Occipital lobe (tissue), 2 donors: ENCODE data around the gene ZMYND11. TPM values are rescaled to one million over a fixed set of nuclear protein-coding genes. Genes with fewer than 3 reads are reported as not detected.
A peak's percentile ranks its signal among the peaks of the same experiment; 100 is the strongest.

ENCODE experiments used
- DNase-seq: peaks from one replicate; lab custom pipeline; 2025; lab: John Stamatoyannopoulos, UW
- total RNA-seq: library from RNA; depleted of rRNA; stranded (reverse); fragments of >200 nt; gene quantifications from one replicate; pipeline ENCODE4 v1.2.3, GENCODE V29; 2014

Gene ZMYND11
- total RNA-seq, 1 donor from 2014 or later, result 166 TPM

- DNase-seq, result no peak
Observed at GRCh38 chr10:191703-192518, 56.7 kb downstream of the ZMYND11 start.

- no peak for DNase-seq
Observed at GRCh38 chr10:194281-194680, 59.0 kb downstream of the ZMYND11 start.

GRCh38 chr10:200405-200804 is 65.2 kb downstream of the ZMYND11 start:
- no peak for DNase-seq

- no peak for DNase-seq
Observed at GRCh38 chr10:201328-201771, 66.1 kb downstream of the ZMYND11 start.

- DNase-seq, result no peak
Observed at GRCh38 chr10:208616-209015, 73.4 kb downstream of the ZMYND11 start.

- no peak for DNase-seq
Observed at GRCh38 chr10:209357-209756, 74.1 kb downstream of the ZMYND11 start.

- no peak for DNase-seq
Observed at GRCh38 chr10:210297-210696, 75.0 kb downstream of the ZMYND11 start.

- no peak for DNase-seq
Observed at GRCh38 chr10:215444-215843, 80.2 kb downstream of the ZMYND11 start.

- no peak for DNase-seq
Observed at GRCh38 chr10:218798-219197, 83.5 kb downstream of the ZMYND11 start.

GRCh38 chr10:219731-220472 is 84.6 kb downstream of the ZMYND11 start:
- no peak for DNase-seq

GRCh38 chr10:224571-224970 is 89.3 kb downstream of the ZMYND11 start:
- no peak for DNase-seq

GRCh38 chr10:226018-226417 is 90.8 kb downstream of the ZMYND11 start:
- no peak for DNase-seq

GRCh38 chr10:227014-227413 is 91.8 kb downstream of the ZMYND11 start:
- DNase-seq, result no peak

GRCh38 chr10:228366-228765 is 93.1 kb downstream of the ZMYND11 start:
- DNase-seq, result no peak

- no peak for DNase-seq
Observed at GRCh38 chr10:230758-231157, 95.5 kb downstream of the ZMYND11 start.

GRCh38 chr10:232061-232460 is 96.8 kb downstream of the ZMYND11 start:
- DNase-seq, result no peak

- DNase-seq, result no peak
Observed at GRCh38 chr10:232878-233277, 97.6 kb downstream of the ZMYND11 start.

GRCh38 chr10:234708-235406 is 99.6 kb downstream of the ZMYND11 start:
- no peak for DNase-seq

GRCh38 chr10:235915-236314 is 100.7 kb downstream of the ZMYND11 start:
- DNase-seq, result no peak

- no peak for DNase-seq
Observed at GRCh38 chr10:239109-239508, 103.9 kb downstream of the ZMYND11 start.

- peak; percentile 41 for DNase-seq
Observed at GRCh38 chr10:241451-241850, 106.2 kb downstream of the ZMYND11 start.

- no peak for DNase-seq
Observed at GRCh38 chr10:241966-242643, 106.8 kb downstream of the ZMYND11 start.
